ENCODE measurements around the gene ACAD10. TPM values are rescaled to one million over a fixed set of nuclear protein-coding genes. Genes with fewer than 3 reads are reported as not detected.

ACAD10 gene
- total RNA-seq, 6 donors from 2014 or later: 16.7 to 83.8 (median 27.0) TPM

GRCh38 chr12:111747333-111747732, 61.5 kb downstream of the ACAD10 start:
- DNase-seq (no peak), ATAC-seq (ENCODE audit: low FRiP score in 2 of 2) (no peak)
- Histone ChIP-seq H3K9me3 (no peaks in the 10 kb centered on the region), H3K4me3 (no peak overlapping the region), H3K27ac (peak overlapping the region in 1 of 4 donors; percentile 53), H3K27me3 (no peaks in the 10 kb centered on the region), H3K36me3 (peaks cover 8 to 60% (median 31%) of the 10 kb centered on the region in 4 donors), H3K4me1 (no peaks in the 10 kb centered on the region)
- TF ChIP-seq POLR2A (IDR thresholded peaks at IDR 0.05) (no peak), EP300 (IDR thresholded peaks at IDR 0.05) (no peak)
- TF ChIP-seq, protein P1, sequence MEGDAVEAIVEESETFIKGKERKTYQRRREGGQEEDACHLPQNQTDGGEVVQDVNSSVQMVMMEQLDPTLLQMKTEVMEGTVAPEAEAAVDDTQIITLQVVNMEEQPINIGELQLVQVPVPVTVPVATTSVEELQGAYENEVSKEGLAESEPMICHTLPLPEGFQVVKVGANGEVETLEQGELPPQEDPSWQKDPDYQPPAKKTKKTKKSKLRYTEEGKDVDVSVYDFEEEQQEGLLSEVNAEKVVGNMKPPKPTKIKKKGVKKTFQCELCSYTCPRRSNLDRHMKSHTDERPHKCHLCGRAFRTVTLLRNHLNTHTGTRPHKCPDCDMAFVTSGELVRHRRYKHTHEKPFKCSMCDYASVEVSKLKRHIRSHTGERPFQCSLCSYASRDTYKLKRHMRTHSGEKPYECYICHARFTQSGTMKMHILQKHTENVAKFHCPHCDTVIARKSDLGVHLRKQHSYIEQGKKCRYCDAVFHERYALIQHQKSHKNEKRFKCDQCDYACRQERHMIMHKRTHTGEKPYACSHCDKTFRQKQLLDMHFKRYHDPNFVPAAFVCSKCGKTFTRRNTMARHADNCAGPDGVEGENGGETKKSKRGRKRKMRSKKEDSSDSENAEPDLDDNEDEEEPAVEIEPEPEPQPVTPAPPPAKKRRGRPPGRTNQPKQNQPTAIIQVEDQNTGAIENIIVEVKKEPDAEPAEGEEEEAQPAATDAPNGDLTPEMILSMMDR (IDR thresholded peaks at IDR 0.05): no peak
- WGBS, 2 donors: 88 to 92% methylated on average over 7 to 9 of the region's 9 CpGs

GRCh38 chr12:111748151-111748672, 62.4 kb downstream of the ACAD10 start:
- H3K27me3 ChIP-seq: no peaks in the 10 kb centered on the region
- H3K4me3 ChIP-seq: no peak overlapping the region
- TF ChIP-seq, protein P1 (IDR thresholded peaks at IDR 0.05): no peak
- TF ChIP-seq POLR2AphosphoS5 (IDR thresholded peaks at IDR 0.05): no peak
- no peak for TF ChIP-seq POLR2A (IDR thresholded peaks at IDR 0.05)
- no peak for TF ChIP-seq EP300 (IDR thresholded peaks at IDR 0.05)
- ATAC-seq (ENCODE audit: low FRiP score in 2 of 2) (no peak), DNase-seq (no peak)
- H3K36me3 ChIP-seq: peaks cover 8 to 60% (median 31%) of the 10 kb centered on the region in 4 donors
- WGBS, 2 donors: 54 to 81% methylated on average over 3 to 7 of the region's 8 CpGs
- no peaks in the 10 kb centered on the region for H3K9me3 ChIP-seq
- peak overlapping the region in 2 of 4 donors; percentile 11 to 53 for H3K27ac ChIP-seq
- peaks cover 0 to 4% (median 2%) of the 10 kb centered on the region in 4 donors for H3K4me1 ChIP-seq

GRCh38 chr12:111748867-111749266, 63.0 kb downstream of the ACAD10 start:
- no peak for DNase-seq
- no peaks in the 10 kb centered on the region for H3K9me3 ChIP-seq
- H3K27ac ChIP-seq: peak overlapping the region in 2 of 4 donors; percentile 11 to 53
- H3K36me3 ChIP-seq: peaks cover 8 to 63% (median 33%) of the 10 kb centered on the region in 4 donors
- no peak overlapping the region for H3K4me3 ChIP-seq
- peaks cover 0 to 8% (median 4%) of the 10 kb centered on the region in 4 donors for H3K4me1 ChIP-seq
- 79 to 82% methylated on average over 7 of the region's 7 CpGs for WGBS, 2 donors
- ATAC-seq (ENCODE audit: low FRiP score in 2 of 2): no peak
- TF ChIP-seq, protein P1 (IDR thresholded peaks at IDR 0.05): no peak
- TF ChIP-seq POLR2A (IDR thresholded peaks at IDR 0.05) (no peak), EP300 (IDR thresholded peaks at IDR 0.05) (no peak), POLR2AphosphoS5 (IDR thresholded peaks at IDR 0.05) (no peak)
- H3K27me3 ChIP-seq: no peaks in the 10 kb centered on the region

- WGBS, 2 donors: 86 to 92% methylated on average over 3 to 4 of the region's 4 CpGs
- Histone ChIP-seq H3K27me3 (no peaks in the 10 kb centered on the region), H3K9me3 (no peaks in the 10 kb centered on the region), H3K36me3 (peaks cover 8 to 62% (median 33%) of the 10 kb centered on the region in 4 donors), H3K27ac (peak overlapping the region in 1 of 4 donors; percentile 53), H3K4me3 (no peak overlapping the region), H3K4me1 (peaks cover 0 to 8% (median 4%) of the 10 kb centered on the region in 4 donors)
- ATAC-seq (ENCODE audit: low FRiP score in 2 of 2): no peak
- TF ChIP-seq, protein P1 (IDR thresholded peaks at IDR 0.05): no peak
- no peak for TF ChIP-seq POLR2AphosphoS5 (IDR thresholded peaks at IDR 0.05)
- no peak for TF ChIP-seq EP300 (IDR thresholded peaks at IDR 0.05)
- no peak for TF ChIP-seq POLR2A (IDR thresholded peaks at IDR 0.05)
- DNase-seq: no peak
Observed at GRCh38 chr12:111749391-111749790, 63.5 kb downstream of the ACAD10 start.
